ENCODE measurements around the gene IFITM10.

DNA sequence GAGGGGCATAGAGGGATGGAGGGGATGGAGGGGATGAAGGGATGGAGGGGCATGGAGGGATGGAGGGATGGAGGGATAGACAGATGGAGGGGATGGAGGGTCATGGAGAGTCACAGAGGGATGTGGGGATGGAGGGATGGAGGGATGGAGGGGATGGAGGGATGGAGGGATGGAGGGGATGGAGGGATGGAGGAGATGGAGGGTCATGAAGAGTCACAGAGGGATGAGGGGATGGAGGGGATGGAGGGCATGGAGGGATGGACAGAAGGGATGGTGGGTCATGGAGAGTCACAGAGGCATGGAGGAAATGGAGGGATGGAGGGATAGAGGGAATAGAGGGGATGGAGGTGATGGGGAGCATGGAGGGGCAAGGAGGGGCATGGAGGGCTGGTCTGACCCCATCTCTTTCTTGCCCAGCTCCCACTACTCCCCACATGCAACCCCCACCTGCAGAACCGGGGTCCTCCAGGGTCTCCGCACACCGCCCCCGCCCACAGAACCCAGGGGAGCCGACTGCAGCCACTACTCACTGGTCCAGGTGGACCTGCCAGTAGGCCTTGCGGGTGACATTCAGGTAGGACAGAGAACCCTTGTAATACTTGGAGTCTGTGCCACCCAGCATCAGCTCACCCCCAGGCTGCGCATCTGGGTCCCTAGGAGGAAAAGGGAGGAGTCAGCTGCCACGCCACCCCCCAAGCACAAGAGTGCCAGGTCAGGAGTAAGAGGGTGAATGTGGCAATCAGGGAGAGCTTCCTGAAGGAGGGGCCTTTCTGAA is 4.2 kb upstream of the IFITM10 start:
- TF ChIP-seq GATA2 (IDR thresholded peaks at IDR 0.05; ENCODE audit: low read depth, low read length) (no peak), GATA3 (IDR thresholded peaks at IDR 0.05; ENCODE audit: low read depth, low read length) (no peak)
